Keratinocyte (primary cell): ENCODE data around the gene TOLLIP. TPM values are rescaled to one million over a fixed set of nuclear protein-coding genes. Genes with fewer than 3 reads are reported as not detected.

Source experiments
- DNase-seq: peaks from one replicate; pipeline ENCODE4 v3.0.0-alpha.2; 2011; ENCODE audit warnings: low read depth, missing footprints, low spot score
- FAIRE-seq: peaks from 2 replicates; lab custom pipeline; 2011; peaks lifted over from hg19 to GRCh38; lab: Jason Lieb, UNC
- H2AFZ ChIP-seq: 2 replicates; pipeline ENCODE4 v1.6.0; 2012; ENCODE audit warnings: low read length, control low read depth, inconsistent platforms; ENCODE audit not compliant: control insufficient read depth
- H3K27ac ChIP-seq: 2 replicates; pipeline ENCODE4 v1.5.1; 2011; ENCODE audit warnings: low read length; ENCODE audit not compliant: control insufficient read depth, insufficient read depth
- H3K27me3 ChIP-seq: 3 replicates; pipeline ENCODE4 v1.6.0; 2011; ENCODE audit warnings: low read length; ENCODE audit not compliant: control insufficient read depth, insufficient read depth; ENCODE audit errors: extremely low read depth
- H3K36me3 ChIP-seq, 2 experiments: 2 replicates in 1 of 2; 3 replicates in 1 of 2; pipeline ENCODE4 v1.5.1; 2011; ENCODE audit warnings: low read length in 2 of 2, mild to moderate bottlenecking in 1 of 2; ENCODE audit not compliant: control insufficient read depth in 2 of 2, insufficient read depth in 2 of 2; ENCODE audit errors: extremely low read depth in 1 of 2
- H3K4me1 ChIP-seq: 3 replicates; pipeline ENCODE4 v1.5.1; 2011; ENCODE audit warnings: low read length; ENCODE audit not compliant: control insufficient read depth, insufficient read depth; ENCODE audit errors: extremely low read depth
- H3K4me2 ChIP-seq: 3 replicates; pipeline ENCODE4 v1.6.0; 2011; ENCODE audit warnings: low read depth, low read length; ENCODE audit not compliant: control insufficient read depth, insufficient read depth; ENCODE audit errors: extremely low read depth
- H3K4me3 ChIP-seq, 3 experiments: fragments of 200-600 bp in 1 of 3; sonication (generic) in 1 of 3; 2 replicates in 2 of 3; 3 replicates in 1 of 3; pipeline ENCODE4 v1.5.1; 2011 to 2016; ENCODE audit warnings: low read length in 3 of 3, mild to moderate bottlenecking in 3 of 3, control low read depth in 2 of 3, inconsistent platforms in 1 of 3, low read depth in 1 of 3, mixed read lengths in 1 of 3, mixed run types in 1 of 3, moderate library complexity in 1 of 3; ENCODE audit not compliant: control insufficient read depth in 2 of 3, insufficient read depth in 2 of 3; ENCODE audit errors: extremely low read depth in 1 of 3
- H3K79me2 ChIP-seq: 2 replicates; pipeline ENCODE4 v1.6.0; 2012; ENCODE audit warnings: low read length; ENCODE audit not compliant: control insufficient read depth, insufficient read depth
- H3K9ac ChIP-seq: 3 replicates; pipeline ENCODE4 v1.6.0; 2011; ENCODE audit warnings: low read length; ENCODE audit not compliant: control insufficient read depth, insufficient read depth; ENCODE audit errors: extremely low read depth
- H3K9me1 ChIP-seq: 3 replicates; pipeline ENCODE4 v1.6.0; 2011; ENCODE audit warnings: low read length; ENCODE audit not compliant: control insufficient read depth, insufficient read depth; ENCODE audit errors: extremely low read depth
- H3K9me3 ChIP-seq: 2 replicates; pipeline ENCODE4 v1.5.1; 2012; ENCODE audit warnings: low read depth, low read length; ENCODE audit not compliant: control insufficient read depth
- H4K20me1 ChIP-seq: 3 replicates; pipeline ENCODE4 v1.6.0; 2011; ENCODE audit warnings: low read length; ENCODE audit not compliant: control insufficient read depth, insufficient read depth; ENCODE audit errors: extremely low read depth
- EZH2 ChIP-seq: IDR thresholded peaks from one replicate; pipeline ENCODE4 v1.6.1; 2012; ENCODE audit warnings: inconsistent platforms, mild to moderate bottlenecking, low read length, moderate library complexity
- dilution Hi-C: fragments of 300-500 bp; cut with MboI; formaldehyde crosslinking; loops from one replicate; pipeline ENCODE4 v1.7.0; 2020; ENCODE audit warnings: low sequenced_read_pairs; ENCODE audit not compliant: extremely low pct_ligation_motif_present
- polyA plus RNA-seq, 5 experiments: library from polyadenylated mRNA; depleted of rRNA in 3 of 5; stranded (reverse) in 3 of 5; stranded (forward) in 1 of 5; unstranded in 1 of 5; fragments of >200 nt; gene quantifications; 1 replicate in 1 of 5; 2 replicates in 3 of 5; 3 replicates in 1 of 5; pipeline versions ENCODE4 v1.2.1 to v1.2.3, GENCODE V29; 2011 to 2012; ENCODE audit warnings: missing spikeins in 2 of 5, low read depth in 1 of 5, low replicate concordance in 1 of 5
- TF ChIP-seq, protein P1 (sequence below), 3 experiments: IDR thresholded peaks in 1 of 3; conservative IDR thresholded peaks in 1 of 3; optimal IDR thresholded peaks in 1 of 3; 2 replicates in 2 of 3; 3 replicates in 1 of 3; pipeline versions ENCODE3 to v1.5.1; 2011; ENCODE audit warnings: low read length in 3 of 3, mild to moderate bottlenecking in 3 of 3, moderate library complexity in 2 of 3, control low read depth in 1 of 3, inconsistent platforms in 1 of 3; ENCODE audit not compliant: insufficient read depth in 2 of 3; ENCODE audit errors: extremely low read depth in 1 of 3

Gene TOLLIP
- polyA plus RNA-seq, 1 donor (not counting 4 experiments of a cell fraction or from before 2014, with no cell fraction given): 40.2 TPM

DNA sequence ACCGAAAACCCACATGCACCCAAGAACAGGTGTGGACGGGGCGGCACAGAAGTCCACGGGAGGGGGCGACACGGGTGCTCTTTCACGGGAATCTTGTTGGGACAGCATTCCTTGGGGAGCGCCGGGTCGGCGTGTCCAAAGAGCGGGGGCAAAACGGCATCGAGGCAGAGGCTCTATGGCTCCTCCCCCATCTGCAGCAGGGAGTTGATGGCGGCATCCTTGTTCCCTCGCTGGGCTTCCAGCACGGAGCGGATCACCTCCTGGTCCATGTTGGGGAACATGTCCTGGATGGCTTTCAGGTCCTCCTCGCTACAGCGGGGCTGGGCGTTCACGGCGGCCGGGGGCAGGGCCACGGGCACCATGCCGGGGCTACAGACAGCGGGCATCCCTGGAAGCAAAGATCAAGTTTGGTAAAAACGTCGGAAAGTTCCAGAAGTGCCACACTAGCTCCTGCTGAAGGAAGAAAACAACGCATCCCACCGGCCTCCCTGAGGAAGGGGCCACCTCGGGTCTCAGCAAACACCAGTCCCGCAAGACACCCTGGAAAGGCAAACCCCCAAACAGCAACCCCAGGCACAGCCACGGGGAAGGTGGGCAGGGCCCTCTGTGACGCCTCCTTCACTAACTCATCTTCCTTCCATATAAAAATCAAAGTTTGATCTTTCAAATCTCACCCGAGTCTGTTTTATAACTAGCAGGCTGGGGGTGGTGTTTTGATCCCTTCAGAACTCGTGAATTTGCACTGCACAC lies 32.4 kb downstream of the TOLLIP start:
- peaks cover 4% of the 10 kb centered on the region for H3K4me1 ChIP-seq
- H3K9me1 ChIP-seq: no peaks in the 10 kb centered on the region
- H2AFZ ChIP-seq: no peak overlapping the region
- peaks cover 2% of the 10 kb centered on the region for H4K20me1 ChIP-seq
- no peak for DNase-seq
- TF ChIP-seq, protein P1, sequence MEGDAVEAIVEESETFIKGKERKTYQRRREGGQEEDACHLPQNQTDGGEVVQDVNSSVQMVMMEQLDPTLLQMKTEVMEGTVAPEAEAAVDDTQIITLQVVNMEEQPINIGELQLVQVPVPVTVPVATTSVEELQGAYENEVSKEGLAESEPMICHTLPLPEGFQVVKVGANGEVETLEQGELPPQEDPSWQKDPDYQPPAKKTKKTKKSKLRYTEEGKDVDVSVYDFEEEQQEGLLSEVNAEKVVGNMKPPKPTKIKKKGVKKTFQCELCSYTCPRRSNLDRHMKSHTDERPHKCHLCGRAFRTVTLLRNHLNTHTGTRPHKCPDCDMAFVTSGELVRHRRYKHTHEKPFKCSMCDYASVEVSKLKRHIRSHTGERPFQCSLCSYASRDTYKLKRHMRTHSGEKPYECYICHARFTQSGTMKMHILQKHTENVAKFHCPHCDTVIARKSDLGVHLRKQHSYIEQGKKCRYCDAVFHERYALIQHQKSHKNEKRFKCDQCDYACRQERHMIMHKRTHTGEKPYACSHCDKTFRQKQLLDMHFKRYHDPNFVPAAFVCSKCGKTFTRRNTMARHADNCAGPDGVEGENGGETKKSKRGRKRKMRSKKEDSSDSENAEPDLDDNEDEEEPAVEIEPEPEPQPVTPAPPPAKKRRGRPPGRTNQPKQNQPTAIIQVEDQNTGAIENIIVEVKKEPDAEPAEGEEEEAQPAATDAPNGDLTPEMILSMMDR (optimal IDR thresholded peaks at IDR 0.05 in 1 of 3, IDR thresholded peaks at IDR 0.05 in 1 of 3, conservative IDR thresholded peaks at IDR 0.05 in 1 of 3; ENCODE audit: extremely low read depth in 1 of 3, insufficient read depth in 2 of 3, low read length in 3 of 3): no peak
- no peak for TF ChIP-seq EZH2
- no peak overlapping the region for H3K9ac ChIP-seq
- FAIRE-seq: no peak
- H3K36me3 ChIP-seq: peaks cover 25 to 51% of the 10 kb centered on the region in 2 experiments
- H3K79me2 ChIP-seq: peaks cover 12% of the 10 kb centered on the region
- no peaks in the 10 kb centered on the region for H3K27me3 ChIP-seq
- no peaks in the 10 kb centered on the region for H3K9me3 ChIP-seq
- no peak overlapping the region for H3K27ac ChIP-seq
- H3K4me3 ChIP-seq: no peak overlapping the region
- no peak overlapping the region for H3K4me2 ChIP-seq
- dilution Hi-C loops: no loop called here

DNA sequence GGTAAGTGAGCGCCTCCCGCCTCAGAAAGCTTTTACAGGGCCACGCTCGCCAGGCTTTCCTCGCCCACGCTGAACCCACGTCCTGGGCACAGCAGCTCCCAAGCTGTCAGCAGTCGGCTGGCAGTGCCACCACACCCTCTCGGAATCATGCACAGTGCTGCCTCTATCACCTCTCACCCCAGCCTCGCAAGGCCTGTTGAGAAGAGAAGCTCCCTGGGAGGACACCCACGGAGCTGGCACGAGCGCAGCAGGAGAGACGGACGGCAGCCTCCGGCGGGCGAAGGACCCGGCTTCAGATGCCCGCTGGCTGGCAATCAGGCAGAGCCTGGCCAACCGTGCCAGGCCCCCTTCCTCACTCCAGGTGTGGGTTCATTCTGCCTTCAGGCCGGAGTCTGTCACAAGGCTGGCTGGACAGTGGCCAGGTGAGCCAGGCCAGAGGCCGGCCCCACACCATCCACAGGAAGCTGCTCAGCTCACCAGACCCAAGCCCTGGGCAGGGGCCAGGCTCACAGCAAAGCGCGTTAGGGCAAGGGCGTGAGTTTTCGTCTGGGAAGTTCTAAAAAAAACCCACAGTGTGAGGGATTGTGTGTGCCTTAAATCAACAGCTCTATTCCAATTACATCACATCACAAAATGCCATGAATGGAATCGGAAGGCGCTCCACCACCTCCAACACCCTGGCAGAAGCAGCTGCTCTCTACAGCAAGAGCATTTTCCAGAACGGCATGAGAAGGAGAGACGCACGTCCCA lies 33.2 kb downstream of the TOLLIP start:
- Histone ChIP-seq H3K27me3 (no peaks in the 10 kb centered on the region), H3K4me2 (no peak overlapping the region), H2AFZ (no peak overlapping the region), H3K9me1 (no peaks in the 10 kb centered on the region), H3K9me3 (no peaks in the 10 kb centered on the region), H3K27ac (no peak overlapping the region), H3K79me2 (peaks cover 12% of the 10 kb centered on the region), H3K9ac (no peak overlapping the region), H3K4me3 (no peak overlapping the region), H3K36me3 (peaks cover 25 to 46% of the 10 kb centered on the region in 2 experiments), H3K4me1 (no peaks in the 10 kb centered on the region), H4K20me1 (peaks cover 2% of the 10 kb centered on the region)
- FAIRE-seq (no peak), DNase-seq (no peak)
- dilution Hi-C loops: no loop called here
- TF ChIP-seq, protein P1 (optimal IDR thresholded peaks at IDR 0.05 in 1 of 3, IDR thresholded peaks at IDR 0.05 in 1 of 3, conservative IDR thresholded peaks at IDR 0.05 in 1 of 3; ENCODE audit: extremely low read depth in 1 of 3, insufficient read depth in 2 of 3, low read length in 3 of 3): no peak
- no peak for TF ChIP-seq EZH2
